AG09319 (cell line): ENCODE data around the gene ACKR3.

Experiments
- DNase-seq: peaks from one replicate; pipeline ENCODE4 v3.0.0-alpha.2; 2010; ENCODE audit warnings: low read depth; ENCODE audit errors: extremely low read depth
- CTCF ChIP-seq: IDR thresholded peaks from 2 replicates; pipeline ENCODE4 v1.5.1; 2011; ENCODE audit warnings: low read depth, mild to moderate bottlenecking, inconsistent platforms, low read length, moderate library complexity

The ACKR3 gene

GRCh38 chr2:236575510-236575909 lies 5.9 kb downstream of the ACKR3 start:
- DNase-seq: no peak
- TF ChIP-seq CTCF: no peak

- DNase-seq: no peak
- no peak for TF ChIP-seq CTCF
Observed at GRCh38 chr2:236576087-236576486, 6.5 kb downstream of the ACKR3 start.

GRCh38 chr2:236576953-236577352 lies 7.3 kb downstream of the ACKR3 start:
- no peak for TF ChIP-seq CTCF
- no peak for DNase-seq

DNA sequence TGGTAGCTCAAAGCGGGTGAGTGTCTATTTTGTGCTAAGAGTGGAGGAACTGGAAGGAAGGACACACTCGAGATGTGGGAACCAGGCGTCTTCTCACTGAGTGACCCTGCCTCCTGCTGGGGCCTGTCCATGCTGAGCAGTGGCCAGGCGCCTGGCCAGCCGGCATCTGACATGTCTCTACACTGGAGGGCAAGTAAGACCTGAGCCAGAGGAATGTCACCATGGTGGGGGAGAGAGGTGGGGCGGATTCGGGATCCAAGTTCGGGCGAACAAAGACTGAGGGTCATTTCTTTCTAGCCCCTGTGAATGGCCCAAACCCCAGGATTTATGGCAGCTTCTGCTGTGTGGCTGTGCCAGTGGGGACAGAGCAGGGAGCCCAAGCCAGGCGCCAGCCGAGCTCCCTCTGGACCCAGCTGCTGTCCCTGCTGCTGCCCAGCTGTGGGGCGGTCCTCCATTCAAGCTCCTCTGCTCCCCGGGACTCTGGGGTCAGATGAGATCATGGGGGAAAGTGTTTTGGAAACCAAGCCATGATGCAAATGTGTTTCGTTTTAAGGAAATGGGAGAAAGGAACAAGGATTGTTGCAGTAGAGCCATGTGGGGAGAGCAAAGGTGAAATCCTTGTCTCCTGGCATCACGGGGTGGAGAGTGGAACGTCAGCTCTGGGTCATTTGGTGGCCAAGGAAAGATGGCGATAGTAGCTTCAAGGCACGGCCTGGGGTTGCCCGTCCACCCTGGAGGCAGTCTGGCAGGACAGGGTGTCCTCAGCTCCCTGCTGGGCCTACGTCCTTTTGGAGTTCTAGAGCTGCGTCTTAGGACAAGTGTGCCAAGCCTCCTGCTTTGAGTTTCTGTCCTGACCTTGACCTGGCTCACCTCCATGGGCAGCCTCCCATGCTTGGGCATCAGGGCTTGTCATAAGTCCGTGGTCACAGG lies 8.1 kb downstream of the ACKR3 start:
- DNase-seq: no peak
- TF ChIP-seq CTCF: no peak

DNA sequence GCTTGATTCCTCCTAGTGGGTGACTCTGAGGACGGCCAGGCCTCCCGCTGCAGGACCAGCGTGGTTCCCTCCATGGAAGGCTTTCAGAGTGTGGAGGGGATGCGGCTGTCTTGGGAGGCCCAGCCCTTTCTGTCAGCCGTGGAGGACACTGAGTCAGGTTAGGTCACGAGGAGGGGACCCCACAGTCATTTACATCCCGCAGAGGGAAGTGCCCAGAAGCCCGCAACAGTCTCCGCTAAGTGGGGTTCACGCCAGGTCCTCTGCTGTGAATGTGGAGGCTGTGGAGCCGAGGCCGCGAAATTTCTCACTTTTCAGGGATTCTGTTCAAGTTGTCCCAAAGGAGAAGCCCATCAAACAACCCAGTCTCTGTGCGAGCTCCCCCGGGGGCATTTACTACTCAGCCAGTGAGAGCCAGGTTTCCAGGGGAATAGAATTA lies 8.8 kb downstream of the ACKR3 start:
- no peak for DNase-seq
- TF ChIP-seq CTCF: no peak

DNA sequence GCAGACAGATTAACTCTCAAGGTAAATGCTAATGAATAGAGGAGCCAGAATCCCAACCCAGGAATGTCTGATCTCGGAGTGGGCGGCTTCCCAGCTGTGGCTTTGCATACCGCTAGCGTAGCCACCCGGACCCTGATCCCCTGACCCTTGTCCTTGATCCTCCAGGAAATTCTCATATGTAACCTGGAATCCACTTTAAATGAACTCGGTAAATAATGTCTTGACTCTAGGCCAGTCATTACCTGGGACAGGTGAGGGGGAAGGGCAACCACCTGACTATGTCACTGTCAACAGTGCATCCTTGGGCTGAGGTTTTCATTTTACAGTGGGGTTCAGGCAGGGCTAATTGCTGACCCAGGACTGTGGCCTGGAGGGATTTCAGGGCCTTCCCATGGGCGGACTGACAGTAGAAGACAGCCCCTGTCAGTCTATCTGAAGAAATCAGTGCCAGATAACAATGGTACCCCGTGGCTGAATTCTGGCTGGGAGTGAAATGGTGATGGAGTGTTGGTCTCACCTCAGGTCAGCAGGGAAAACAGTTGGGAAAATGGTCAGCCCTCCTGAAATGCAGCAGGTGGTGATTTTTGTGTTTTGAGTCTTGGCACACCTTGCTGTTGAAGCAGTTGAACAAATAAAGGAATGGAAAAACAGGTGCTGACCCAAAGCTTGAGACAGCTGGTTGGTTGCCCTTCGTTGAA lies 9.6 kb downstream of the ACKR3 start:
- no peak for DNase-seq
- TF ChIP-seq CTCF: no peak

DNA sequence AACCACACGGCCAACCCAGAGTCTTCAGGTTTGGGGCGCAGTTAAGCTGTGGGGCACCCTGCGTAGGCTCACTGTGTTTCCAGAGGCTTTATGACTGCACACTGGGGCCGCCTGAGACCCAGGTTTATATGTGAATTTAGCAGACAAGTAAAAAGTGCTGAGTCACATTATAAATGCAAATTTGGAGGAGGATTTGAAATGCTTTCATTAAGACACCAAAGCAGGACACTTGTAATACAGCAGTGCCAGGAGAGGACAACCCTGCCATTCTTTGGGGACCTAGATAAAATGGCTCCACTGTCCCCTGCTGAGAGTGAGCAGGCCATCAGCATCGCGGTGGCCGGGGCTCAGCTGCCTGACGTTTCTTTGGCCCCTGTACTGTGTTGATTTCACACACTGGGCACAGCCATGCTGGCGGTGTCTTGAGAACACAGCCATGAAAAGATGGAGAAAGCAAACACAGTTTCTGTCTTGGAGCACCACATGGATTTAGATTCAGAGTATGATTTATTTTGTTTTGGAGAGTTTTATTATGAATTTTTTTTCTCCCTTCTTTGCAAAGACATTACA lies 10.2 kb downstream of the ACKR3 start:
- no peak for TF ChIP-seq CTCF
- DNase-seq: no peak
